NOMO-1 treated with dmso at 0.1 percent for 144 hours (cell line): ENCODE data around the gene ELOVL6.
"Not testable (repeated sequence)": the region's sequence is repeated elsewhere in the genome, so short reads cannot be mapped to it uniquely, and the experiment has no call there.

Experiments used
- DNase-seq: peaks from one replicate; lab custom pipeline; 2025; ENCODE audit not compliant: unreplicated experiment; lab: John Stamatoyannopoulos, UW

Gene ELOVL6

DNA sequence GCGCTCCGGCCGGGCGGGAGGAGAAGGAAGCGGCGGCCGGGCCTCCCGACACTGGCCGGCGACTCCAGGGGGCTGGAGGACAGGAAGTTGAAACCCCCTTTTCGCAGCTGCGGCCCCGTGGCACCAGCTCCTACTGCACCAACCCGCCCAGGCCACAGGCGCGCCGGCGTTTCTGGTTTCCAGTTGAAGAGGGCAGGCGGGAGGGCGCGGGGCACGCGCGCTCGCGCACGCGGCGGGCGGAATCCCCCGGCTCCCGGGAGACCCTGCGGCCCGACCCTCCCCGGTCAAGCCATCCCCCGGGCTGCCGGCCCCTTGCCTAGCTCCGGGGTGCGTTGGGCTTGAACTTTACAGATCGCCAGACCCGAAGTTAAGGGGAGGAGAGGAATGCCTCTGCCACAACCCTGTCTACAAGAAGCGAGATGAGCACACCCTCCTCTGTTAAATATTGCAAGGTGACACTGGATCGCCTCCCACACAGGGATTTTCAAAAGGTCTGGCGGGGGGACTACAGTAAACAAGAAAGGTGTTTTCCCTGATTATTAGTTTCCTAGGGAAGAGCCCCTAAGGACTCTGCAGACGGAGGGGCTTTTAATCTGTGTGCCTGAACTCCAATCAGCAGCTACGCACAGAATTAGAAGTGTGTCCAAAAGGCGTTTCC lies 1.4 kb downstream of the ELOVL6 start:
- DNase-seq: no peak

DNA sequence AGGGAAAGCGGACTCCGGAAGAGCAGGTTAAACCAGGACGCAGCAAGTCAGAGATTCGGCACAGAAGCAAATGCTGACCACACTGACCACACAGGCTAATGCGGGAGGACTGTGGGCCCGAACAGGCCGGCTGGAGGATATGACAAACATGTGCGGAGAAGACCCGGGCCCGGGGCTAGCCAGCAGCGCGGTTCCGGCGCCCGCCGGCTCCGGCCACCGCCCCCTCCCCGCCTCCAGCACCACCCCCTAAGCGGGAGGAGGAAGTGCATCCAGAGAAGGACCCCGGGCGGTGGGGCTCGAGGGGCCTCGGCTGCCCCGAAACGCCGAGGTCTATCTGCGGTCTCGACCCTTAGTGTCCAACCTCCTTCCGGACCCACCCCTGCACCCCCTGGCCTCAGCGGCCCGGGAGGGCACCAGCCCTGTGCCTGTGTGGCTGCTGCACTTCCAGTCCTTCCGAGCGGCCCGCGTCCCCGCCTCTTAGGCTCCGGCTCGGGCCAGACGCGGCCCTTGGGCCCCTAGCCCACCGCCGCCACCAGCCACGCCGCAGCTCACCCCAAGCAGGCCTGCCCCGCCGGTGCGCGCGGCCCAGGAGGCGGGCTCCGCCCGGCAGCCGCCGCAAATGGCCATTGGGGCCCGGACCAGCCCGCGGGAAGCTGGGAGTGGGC lies 2.1 kb downstream of the ELOVL6 start:
- peak; percentile 21 for DNase-seq

DNA sequence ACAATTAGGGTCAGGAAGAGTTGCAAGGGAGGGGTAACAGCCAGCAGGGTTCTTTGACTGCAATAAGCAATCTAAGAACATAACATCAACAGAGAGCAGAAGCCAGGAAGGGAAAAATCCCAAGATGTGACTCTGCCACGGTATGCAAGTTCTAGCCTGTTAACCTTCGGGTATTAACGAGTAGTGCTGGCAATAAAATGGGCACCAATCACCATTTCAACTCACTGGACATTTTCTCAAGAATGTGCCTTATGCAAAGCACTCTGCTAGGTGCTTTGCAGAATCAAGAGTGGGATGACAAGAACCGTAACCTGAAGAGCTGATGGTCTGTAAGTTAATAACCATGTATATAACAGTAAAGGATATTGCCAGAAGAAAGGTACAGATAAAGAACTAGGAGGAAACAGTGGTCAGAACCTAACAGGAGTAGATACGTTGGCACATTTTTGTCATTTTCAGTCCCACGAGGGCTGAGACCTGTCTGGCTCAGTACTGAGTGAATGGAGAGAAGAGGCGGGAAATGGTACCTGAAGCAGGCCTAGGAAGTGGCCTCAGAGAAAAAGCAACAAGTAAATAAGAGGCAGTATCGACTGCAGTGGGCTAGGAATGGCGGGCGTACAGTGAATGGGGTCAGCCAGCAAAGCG lies 2.7 kb downstream of the ELOVL6 start:
- no peak for DNase-seq

- no peak for DNase-seq
Measured at GRCh38 chr4:110193822-110194761, 4.3 kb downstream of the ELOVL6 start.

DNA sequence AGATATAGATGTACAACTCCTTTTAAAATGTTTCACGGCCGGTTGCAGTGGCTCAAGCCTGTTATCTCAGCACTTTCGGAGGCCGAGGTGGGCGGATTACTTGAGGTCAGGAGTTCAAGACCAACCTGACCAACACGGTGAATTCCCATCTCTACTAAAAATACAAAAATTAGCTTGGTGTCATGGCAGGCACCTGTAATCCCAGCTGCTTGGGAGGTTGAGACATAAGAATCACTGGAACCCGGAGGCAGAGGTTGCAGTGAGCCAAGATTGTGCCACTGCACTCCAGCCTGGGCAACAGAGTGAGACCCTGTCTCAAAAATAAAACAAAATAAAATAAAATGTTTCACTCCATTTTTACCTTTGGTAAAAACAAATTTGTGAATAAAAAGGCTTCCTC lies 5.1 kb downstream of the ELOVL6 start:
- DNase-seq: not testable (repeated sequence)

DNA sequence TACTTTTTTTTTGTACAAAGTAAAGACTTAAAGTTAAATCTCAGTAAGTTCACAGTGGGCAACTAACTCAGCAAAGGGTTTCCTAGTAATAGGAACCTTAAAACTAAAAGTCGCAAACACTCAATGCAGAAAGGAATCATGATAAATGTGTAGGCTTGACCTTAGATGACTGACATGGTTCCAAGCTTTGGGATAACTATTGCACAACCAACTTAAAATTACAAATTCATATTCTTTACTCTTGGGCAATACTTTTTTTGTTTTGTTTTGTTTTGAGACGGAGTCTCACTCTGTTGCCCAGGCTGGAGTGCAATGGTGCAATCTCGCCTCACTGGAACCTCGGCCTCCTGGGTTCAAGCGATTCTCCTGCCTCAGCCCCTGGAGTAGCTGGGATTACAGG lies 8.2 kb downstream of the ELOVL6 start:
- DNase-seq: no peak

DNA sequence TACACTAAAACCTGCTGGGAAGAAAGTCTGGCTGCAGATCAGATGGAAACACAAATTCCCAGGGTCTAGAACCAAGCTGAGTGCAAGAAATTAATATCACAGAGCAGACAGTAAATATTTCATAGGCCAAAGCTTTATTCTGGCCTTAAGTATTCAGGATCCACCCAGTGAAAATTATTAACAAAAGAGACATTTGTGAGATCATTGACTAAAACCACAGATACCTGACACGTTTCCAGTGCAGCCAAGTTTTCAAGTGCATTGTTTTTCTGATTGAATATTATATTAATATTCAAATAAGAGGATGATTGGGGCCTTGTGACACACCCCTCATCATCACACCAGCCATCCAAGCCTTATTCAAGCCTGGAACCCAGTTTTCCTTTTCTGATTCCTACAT lies 10.3 kb downstream of the ELOVL6 start:
- no peak for DNase-seq

- no peak for DNase-seq
Measured at GRCh38 chr4:110184791-110185155, 13.6 kb downstream of the ELOVL6 start.

GRCh38 chr4:110184140-110184790 lies 14.2 kb downstream of the ELOVL6 start:
- DNase-seq: peak; percentile 2

- no peak for DNase-seq
Measured at GRCh38 chr4:110183643-110184042, 14.8 kb downstream of the ELOVL6 start.

- no peak for DNase-seq
Measured at GRCh38 chr4:110183058-110183457, 15.4 kb downstream of the ELOVL6 start.

GRCh38 chr4:110181890-110182289 lies 16.5 kb downstream of the ELOVL6 start:
- DNase-seq: no peak

DNA sequence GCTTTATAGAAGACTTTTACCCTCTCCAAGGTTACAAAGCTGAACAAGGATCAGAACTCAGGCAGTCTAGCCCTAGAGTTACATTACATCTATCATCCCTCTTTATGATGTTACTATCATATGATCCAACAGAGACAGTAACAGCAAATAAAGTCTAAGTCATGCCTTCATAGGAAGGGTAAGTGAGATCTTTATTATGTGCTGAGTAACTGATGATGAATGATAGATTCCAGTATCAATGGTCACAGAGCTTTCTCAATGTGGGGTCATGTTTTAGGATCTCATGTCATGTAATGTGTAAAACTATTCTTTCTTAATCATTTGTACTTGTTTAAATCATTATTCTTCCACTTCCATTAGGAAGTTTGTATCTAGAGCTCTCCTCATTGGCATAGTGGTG lies 22.8 kb downstream of the ELOVL6 start:
- DNase-seq: no peak

DNA sequence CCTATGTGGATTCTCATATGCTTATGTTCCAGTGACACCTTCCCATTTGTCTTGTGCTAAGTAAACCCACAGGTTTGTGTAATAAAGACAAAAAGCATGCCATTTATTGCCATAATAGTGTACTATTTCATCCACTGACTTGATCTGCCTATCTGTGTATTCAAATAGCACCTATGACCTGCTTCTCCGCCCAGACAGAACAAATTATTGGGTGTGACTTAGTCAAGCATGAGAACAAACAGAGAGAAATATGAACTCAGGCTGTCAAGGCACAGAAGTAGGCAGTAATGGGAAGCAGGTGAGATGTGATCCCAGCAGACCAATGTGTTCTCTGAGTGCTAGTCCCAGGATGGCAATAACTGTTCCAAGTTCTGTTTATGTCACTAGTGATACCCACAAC lies 25.4 kb downstream of the ELOVL6 start:
- no peak for DNase-seq

DNA sequence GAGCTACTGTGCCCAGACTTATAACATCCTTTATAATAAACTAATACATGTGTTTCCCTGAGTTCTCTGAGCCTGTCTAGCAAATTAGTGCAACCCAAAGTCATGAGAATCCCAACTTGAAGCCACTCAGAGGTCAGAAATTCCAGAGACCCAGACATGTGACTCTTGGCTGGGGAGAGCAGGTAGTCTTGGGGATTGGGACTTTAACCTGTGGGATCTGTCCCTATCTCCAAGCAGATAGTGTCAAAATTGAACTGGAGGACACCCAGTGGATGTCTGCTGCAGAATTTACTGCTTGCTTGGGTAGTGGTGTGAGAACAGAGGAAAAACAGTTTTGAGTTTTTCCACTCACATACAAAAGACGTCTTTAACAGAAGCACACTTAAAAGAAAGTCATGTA lies 26.4 kb downstream of the ELOVL6 start:
- DNase-seq: no peak

DNA sequence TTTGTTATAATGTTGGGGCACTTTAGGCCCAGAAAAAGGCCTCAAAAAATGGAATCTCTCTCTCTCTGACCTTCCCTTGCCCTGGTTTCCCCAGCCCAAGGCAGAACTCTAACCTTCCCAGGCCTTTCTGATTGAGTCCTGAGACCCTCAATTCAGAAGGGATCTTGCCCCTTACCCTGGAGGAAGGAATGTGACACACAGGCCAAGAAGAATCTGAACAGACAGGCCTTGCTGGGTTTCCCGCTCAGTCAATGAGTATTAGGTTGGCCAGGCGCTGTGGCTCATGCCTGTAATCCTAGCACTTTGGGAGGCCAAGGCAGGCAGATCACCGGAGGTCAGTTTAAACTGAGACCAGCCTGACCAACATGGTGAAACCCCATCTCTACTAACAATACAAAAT lies 27.6 kb downstream of the ELOVL6 start:
- DNase-seq: no peak

- DNase-seq: peak; percentile 61
Measured at GRCh38 chr4:110165382-110166286, 32.8 kb downstream of the ELOVL6 start.

DNA sequence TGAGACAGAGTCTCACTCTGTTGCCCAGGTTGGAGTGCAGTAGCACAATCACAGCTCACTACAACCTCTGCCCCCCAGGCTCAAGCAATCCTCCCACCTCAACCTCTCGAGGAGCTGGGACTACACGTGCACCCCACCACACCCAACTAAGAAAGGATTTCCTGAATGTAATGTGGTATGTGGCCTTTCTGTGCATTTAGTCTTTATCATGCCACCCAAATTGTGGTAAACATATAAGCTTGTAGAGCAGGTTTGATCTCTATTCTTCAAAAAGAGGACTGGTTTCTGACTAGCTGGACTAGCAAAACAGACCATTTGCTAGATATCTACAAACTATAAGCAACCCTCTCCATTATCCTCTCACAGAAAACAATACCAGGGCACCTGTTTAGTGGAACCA lies 33.6 kb downstream of the ELOVL6 start:
- no peak for DNase-seq

GRCh38 chr4:110164251-110164650 lies 34.2 kb downstream of the ELOVL6 start:
- no peak for DNase-seq
